Activated naive CD8-positive, alpha-beta T cell treated with anti-CD3 and anti-CD28 coated beads for 36 hours (primary cell): ENCODE data around the gene GRAMD2A. TPM values are rescaled to one million over a fixed set of nuclear protein-coding genes. Genes with fewer than 3 reads are reported as not detected.

Experiments used
- DNase-seq: peaks from one replicate; pipeline ENCODE4 v3.0.0; 2021
- H3K27ac Mint-ChIP-seq: one replicate; pipeline ENCODE4 v1.8.0; 2022; ENCODE audit warnings: mild to moderate bottlenecking, moderate library complexity, mixed read lengths
- H3K27me3 Mint-ChIP-seq: one replicate; pipeline ENCODE4 v1.8.0; 2022; ENCODE audit warnings: mild to moderate bottlenecking, mixed read lengths
- H3K36me3 Mint-ChIP-seq: one replicate; pipeline ENCODE4 v1.8.0; 2021; ENCODE audit warnings: mild to moderate bottlenecking, mixed read lengths
- H3K4me1 Mint-ChIP-seq: one replicate; pipeline ENCODE4 v1.8.0; 2021; ENCODE audit warnings: mixed read lengths
- H3K4me3 Mint-ChIP-seq: one replicate; pipeline ENCODE4 v1.8.0; 2022; ENCODE audit warnings: mild to moderate bottlenecking, moderate library complexity, mixed read lengths
- H3K9me3 Mint-ChIP-seq: one replicate; pipeline ENCODE4 v1.8.0; 2022; ENCODE audit warnings: mixed read lengths
- total RNA-seq, 2 experiments: library from RNA; stranded (reverse); gene quantifications; one replicate each; pipeline ENCODE4 v1.2.3, GENCODE V29; 2021

The GRAMD2A gene
- total RNA-seq, 2 experiments from 2014 or later = not detected

DNA sequence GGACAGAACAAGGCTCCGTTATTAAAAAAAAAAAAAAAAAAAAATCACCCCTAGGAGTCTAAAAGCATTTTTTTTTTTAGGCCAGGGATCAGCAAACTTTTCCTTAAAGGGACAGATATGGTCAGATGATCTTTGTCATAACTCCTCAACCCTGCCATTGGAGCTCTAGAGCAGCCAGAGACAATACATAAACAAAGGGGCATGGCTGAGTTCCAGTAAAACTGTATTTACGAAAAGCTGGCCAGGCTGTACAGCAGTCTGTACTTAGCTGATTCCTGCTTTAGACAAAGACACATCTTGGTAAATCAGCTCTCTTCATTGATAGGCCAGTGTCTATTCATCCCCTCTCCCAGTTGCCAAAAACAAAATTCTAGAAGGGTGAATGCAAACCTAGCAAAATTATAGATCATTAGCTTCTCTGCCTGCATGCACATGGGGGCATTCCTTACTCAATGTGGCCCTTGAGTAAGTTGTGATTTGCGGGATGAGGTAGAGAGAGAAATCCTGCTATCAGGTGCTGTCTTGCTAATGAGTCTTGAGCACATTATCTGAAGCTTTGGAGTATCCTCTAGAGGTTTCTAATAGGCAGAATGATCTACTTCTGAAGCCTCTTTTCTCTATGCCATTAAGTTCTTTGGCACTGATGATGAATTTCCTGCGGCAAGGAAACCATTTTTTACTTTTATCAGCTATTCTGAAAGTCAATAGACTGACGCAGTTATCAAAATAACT, 44.2 kb downstream of the GRAMD2A start:
- Mint-ChIP-seq H3K27me3 (peaks cover 7% of the 10 kb centered on the region), H3K27ac (no peak overlapping the region), H3K9me3 (no peaks in the 10 kb centered on the region), H3K36me3 (no peaks in the 10 kb centered on the region), H3K4me3 (no peak overlapping the region), H3K4me1 (peaks cover 1% of the 10 kb centered on the region)
- no peak for DNase-seq

DNA sequence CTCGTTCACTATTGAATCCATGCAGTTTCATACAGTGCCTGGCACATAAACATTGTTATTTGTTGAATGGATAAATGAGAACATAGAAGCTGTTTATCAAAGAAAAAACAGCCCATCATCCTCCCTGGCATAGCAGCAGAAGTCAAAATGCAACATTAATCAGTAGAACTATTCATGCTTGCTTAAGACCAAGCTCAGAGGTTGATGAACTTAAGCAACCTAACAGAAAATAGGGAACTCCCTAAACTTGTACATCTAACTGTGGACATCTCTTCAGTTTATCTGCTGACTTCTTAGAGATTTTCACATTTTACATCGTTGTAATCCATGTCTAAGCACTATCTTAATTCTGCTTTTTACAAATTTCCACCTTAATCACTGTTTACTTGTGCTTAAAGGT, 50.2 kb downstream of the GRAMD2A start:
- Mint-ChIP-seq H3K36me3 (no peaks in the 10 kb centered on the region), H3K27ac (no peak overlapping the region), H3K4me1 (no peaks in the 10 kb centered on the region), H3K27me3 (no peaks in the 10 kb centered on the region), H3K9me3 (no peaks in the 10 kb centered on the region), H3K4me3 (no peak overlapping the region)
- no peak for DNase-seq

DNA sequence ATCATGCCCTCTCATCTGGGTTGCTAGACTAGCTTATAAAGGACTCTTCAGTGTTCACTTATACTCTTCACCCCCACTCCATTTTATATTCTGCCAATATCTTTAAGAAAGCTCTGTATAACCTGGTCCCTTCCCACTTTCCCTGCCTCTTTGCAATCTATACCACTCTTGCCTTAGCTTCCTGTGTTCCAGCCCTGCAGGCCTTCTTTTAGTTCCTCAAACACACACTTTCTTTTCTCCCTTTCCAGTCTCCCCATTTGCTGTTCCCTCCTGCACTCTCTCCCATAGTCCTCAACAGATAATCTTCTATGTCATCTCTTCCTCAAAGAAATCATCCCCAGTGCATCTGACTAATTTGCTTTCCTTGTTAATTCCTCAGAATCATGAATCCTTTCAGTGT, 50.7 kb downstream of the GRAMD2A start:
- H3K36me3 Mint-ChIP-seq = no peaks in the 10 kb centered on the region
- no peak for DNase-seq
- H3K4me1 Mint-ChIP-seq = no peaks in the 10 kb centered on the region
- no peaks in the 10 kb centered on the region for H3K9me3 Mint-ChIP-seq
- no peaks in the 10 kb centered on the region for H3K27me3 Mint-ChIP-seq
- H3K4me3 Mint-ChIP-seq = no peak overlapping the region
- H3K27ac Mint-ChIP-seq = no peak overlapping the region

DNA sequence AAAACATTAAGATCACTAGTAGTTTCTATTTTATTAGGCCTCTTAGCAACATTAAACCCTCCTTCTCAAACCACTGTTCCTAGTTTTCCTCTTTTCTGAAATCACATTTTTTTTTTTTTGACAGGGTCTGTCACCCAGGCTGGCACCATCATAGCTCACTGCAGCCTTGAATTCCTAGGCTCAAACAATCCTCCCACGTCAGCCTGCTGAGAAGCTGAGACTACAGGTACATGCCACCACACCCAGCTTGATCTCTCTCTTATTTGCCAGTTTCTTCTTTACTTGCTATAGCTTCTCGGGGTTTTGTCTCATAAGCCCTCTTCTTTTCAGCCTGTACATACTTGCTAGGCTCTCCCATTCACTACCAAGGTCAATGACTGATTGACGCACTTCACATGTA, 51.4 kb downstream of the GRAMD2A start:
- DNase-seq = no peak
- H3K9me3 Mint-ChIP-seq = no peaks in the 10 kb centered on the region
- no peak overlapping the region for H3K4me3 Mint-ChIP-seq
- no peak overlapping the region for H3K27ac Mint-ChIP-seq
- H3K36me3 Mint-ChIP-seq = no peaks in the 10 kb centered on the region
- H3K27me3 Mint-ChIP-seq = no peaks in the 10 kb centered on the region
- peaks cover 6% of the 10 kb centered on the region for H3K4me1 Mint-ChIP-seq

DNA sequence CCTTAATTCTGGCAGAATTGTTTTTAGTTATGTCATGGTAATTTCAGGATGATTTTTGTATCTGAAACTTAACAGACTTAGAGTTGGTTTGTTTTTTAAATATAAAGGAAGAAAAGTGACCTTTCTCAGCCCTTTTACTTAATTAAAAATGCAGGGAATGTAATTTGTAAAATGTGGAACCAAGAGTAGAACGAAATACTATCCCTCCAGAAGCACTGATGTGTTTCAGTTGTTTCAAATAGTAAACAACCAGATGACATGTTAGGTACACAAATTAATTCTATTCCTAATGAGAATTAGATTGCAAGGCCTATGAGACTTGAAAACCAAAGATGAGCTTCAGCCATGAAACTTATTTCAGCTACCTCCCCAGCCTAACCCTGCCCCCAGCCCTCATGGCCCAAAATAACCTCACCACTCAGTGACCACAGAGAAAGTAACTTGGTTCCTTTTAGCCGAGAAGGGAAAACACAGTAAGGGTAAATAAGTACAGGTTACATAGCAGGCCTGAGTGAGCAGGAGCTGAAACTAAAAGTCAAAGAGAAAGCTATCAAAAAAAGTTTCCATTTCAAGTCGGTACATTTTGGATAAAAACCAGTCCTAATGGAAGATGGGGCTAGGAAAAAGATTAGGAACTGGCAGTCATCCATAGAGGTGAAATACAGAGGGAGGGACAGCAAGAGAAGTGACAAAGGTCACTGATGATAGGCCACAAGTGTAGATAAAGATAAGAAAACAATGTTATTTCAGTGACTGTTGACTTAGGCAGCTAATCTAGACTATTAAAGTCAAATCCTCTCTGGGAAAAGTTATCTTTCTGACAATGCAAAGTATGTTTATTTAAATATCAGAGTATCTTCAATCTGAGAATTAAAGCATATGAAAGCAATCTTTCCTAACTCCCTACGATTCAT, 56.2 kb downstream of the GRAMD2A start:
- no peak overlapping the region for H3K27ac Mint-ChIP-seq
- no peak for DNase-seq
- no peak overlapping the region for H3K4me3 Mint-ChIP-seq
- peaks cover 10% of the 10 kb centered on the region for H3K4me1 Mint-ChIP-seq
- no peaks in the 10 kb centered on the region for H3K9me3 Mint-ChIP-seq
- no peaks in the 10 kb centered on the region for H3K27me3 Mint-ChIP-seq
- H3K36me3 Mint-ChIP-seq = no peaks in the 10 kb centered on the region

DNA sequence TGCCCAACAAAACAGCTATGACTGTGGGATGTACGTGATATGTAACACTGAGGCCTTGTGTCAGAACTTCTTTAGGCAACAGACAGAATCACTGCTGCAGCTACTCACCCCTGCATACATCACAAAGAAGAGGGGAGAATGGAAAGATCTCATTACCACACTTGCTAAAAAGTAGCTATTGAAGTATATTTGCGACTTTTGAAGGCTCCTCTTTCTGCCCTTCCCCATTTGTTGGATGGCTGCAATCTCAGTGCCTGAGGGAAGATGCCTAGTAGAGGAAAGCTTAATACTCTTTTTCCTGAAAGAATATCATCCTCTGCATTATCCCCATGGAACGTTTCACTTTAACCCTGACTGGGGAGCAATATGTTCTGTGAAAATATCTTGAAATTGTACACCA, 57.5 kb downstream of the GRAMD2A start:
- no peak for DNase-seq
- H3K36me3 Mint-ChIP-seq = no peaks in the 10 kb centered on the region

DNA sequence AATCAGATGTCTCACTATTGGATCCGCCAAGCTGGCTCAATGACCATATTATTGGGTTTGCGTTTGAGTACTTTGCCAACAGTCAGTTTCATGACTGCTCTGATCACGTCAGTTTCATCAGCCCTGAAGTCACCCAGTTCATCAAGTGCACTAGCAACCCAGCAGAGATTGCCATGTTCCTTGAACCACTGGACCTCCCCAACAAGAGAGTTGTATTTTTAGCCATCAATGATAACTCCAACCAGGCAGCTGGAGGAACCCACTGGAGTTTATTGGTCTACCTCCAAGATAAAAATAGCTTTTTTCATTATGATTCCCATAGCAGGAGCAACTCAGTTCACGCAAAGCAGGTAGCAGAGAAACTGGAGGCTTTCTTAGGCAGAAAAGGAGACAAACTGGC, 57.9 kb downstream of the GRAMD2A start:
- no peaks in the 10 kb centered on the region for H3K36me3 Mint-ChIP-seq
- H3K4me3 Mint-ChIP-seq = no peak overlapping the region
- DNase-seq = no peak

More for the DNA sequence above, 57.5 kb downstream of the GRAMD2A start:
- Mint-ChIP-seq H3K27me3 (no peaks in the 10 kb centered on the region), H3K9me3 (no peaks in the 10 kb centered on the region), H3K4me3 (no peak overlapping the region), H3K4me1 (peaks cover 10% of the 10 kb centered on the region), H3K27ac (no peak overlapping the region)

DNA sequence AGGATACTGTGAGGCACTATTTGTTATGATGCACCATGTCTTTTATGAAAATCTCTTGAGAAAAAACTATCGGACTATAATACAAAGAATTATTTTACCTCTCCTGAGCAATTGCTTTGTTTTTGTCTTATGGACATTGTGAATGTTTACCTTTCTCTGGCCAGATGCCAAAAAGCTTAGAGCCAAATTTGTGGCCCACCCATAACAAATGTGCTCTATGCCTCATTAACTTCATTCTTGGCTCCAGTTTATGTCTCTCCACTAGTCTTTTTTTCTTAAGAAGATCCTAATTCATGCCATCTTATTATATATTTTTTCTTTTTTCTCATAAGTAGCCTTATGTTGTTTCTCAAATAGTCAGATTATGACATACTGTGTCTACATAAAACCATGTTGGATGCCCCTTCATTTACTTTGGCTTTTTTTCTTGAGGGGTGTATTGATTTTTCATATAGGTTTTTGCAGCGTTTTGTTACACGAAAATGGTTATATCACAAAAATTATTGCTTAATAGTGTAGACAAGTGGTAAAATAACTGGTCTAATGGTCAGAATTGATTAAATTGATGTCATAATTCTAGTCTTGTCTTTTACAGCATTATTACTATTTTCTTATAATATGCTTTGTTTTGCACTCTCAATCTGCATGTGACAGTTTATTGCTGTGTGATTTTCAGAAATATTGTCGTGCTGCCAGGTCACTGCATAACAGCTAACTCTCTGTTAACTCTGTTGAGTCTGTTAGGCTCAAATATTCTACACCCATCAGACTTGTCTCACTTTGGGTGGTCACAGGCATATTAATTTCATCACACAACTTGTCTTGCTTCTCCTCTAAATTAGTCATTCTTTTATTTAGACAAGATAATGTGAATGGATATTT, 61.2 kb downstream of the GRAMD2A start:
- H3K36me3 Mint-ChIP-seq = no peaks in the 10 kb centered on the region
- H3K9me3 Mint-ChIP-seq = no peaks in the 10 kb centered on the region
- DNase-seq = no peak
- H3K4me3 Mint-ChIP-seq = no peak overlapping the region
- no peak overlapping the region for H3K27ac Mint-ChIP-seq
- peaks cover 6% of the 10 kb centered on the region for H3K4me1 Mint-ChIP-seq
- H3K27me3 Mint-ChIP-seq = peaks cover 3% of the 10 kb centered on the region

More for the DNA sequence above, 57.9 kb downstream of the GRAMD2A start:
- H3K27ac Mint-ChIP-seq = no peak overlapping the region
- H3K9me3 Mint-ChIP-seq = no peaks in the 10 kb centered on the region
- H3K4me1 Mint-ChIP-seq = peaks cover 10% of the 10 kb centered on the region
- H3K27me3 Mint-ChIP-seq = no peaks in the 10 kb centered on the region

DNA sequence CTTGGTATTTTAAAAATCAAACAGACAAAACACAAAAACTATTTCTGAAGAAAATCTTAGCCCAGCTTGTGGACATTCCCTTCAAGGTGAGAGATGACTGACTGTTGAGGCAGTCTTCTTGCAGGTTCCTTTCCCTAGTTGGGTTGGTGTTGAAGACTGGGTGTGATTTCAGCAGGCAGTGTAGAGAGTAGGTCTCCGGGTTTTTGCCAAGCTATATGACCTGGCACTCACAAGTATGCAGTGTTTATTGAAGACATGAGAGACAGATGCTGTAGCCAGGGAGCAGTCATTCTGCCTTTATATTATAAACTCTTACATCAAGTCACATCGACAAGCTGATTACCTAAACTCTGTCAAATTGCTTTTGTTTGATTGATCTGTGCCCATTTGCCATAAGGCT, 61.9 kb downstream of the GRAMD2A start:
- Mint-ChIP-seq H3K4me1 (no peaks in the 10 kb centered on the region), H3K4me3 (no peak overlapping the region), H3K9me3 (no peaks in the 10 kb centered on the region), H3K36me3 (no peaks in the 10 kb centered on the region), H3K27ac (no peak overlapping the region), H3K27me3 (peaks cover 3% of the 10 kb centered on the region)
- DNase-seq = no peak

DNA sequence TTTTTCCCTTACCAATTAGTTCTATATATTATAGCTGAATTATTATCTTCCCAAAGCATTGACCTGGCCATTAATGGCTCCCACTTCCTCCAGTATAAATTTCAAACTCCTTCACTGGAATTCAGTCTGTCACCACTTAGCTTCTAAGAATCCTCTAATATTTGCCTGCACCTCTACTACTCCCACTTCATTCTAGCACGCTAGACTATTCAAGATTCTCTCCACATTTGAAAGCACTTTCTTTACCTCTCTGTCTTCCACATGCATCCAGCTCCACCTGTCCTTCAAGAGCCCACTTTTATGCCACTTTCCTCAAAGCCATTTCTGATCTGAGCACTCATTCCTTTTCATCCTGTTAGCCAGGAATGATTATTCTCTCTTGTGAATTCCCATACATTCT, 64.4 kb downstream of the GRAMD2A start:
- no peak overlapping the region for H3K4me3 Mint-ChIP-seq
- DNase-seq = no peak
- H3K27me3 Mint-ChIP-seq = peaks cover 3% of the 10 kb centered on the region
- no peak overlapping the region for H3K27ac Mint-ChIP-seq
- no peaks in the 10 kb centered on the region for H3K4me1 Mint-ChIP-seq
- no peaks in the 10 kb centered on the region for H3K9me3 Mint-ChIP-seq
- no peaks in the 10 kb centered on the region for H3K36me3 Mint-ChIP-seq

DNA sequence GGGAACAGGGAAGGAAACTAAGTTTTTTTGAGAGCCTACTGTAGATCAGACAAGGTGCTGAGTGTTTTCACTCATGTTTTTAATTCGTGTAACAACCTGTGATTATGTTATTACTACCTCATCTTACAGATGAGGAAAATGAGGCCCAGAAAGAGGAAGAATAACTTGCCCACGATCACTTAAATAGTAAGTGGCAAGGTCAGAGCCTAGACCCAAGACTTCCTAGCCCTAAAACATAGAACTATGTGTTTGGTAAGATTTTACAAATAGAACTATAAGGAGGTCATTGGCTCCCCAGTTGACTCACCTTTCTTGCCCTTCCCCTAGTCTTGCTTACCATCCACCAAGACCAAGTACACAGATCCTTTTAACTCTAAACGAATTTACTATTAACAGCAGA, 65.7 kb downstream of the GRAMD2A start:
- no peaks in the 10 kb centered on the region for H3K4me1 Mint-ChIP-seq
- H3K9me3 Mint-ChIP-seq = no peaks in the 10 kb centered on the region
- H3K36me3 Mint-ChIP-seq = no peaks in the 10 kb centered on the region
- no peak overlapping the region for H3K4me3 Mint-ChIP-seq
- H3K27ac Mint-ChIP-seq = no peak overlapping the region
- H3K27me3 Mint-ChIP-seq = peaks cover 3% of the 10 kb centered on the region
- DNase-seq = no peak

DNA sequence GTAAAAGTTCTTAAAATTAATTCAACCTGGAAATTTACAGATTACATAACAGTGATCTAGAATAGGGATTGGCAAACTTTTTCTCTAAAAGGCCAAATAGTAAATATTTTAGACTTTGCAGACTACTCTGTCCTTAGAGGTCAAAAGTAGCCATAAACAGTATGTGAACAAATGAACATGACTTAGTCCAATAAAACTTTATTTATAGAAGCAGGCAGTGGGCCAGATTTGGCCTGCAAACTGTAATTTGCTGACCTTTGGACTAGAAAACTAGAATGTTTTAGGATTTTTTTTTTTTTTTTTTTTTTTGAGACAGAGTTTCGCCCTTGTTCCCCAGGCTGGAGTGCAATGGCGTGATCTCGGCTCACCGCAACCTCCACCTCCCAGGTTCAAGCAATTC, 67.3 kb downstream of the GRAMD2A start:
- no peaks in the 10 kb centered on the region for H3K36me3 Mint-ChIP-seq
- H3K27ac Mint-ChIP-seq = no peak overlapping the region
- H3K27me3 Mint-ChIP-seq = peaks cover 3% of the 10 kb centered on the region
- H3K4me1 Mint-ChIP-seq = no peaks in the 10 kb centered on the region
- DNase-seq = no peak
- no peak overlapping the region for H3K4me3 Mint-ChIP-seq
- H3K9me3 Mint-ChIP-seq = no peaks in the 10 kb centered on the region

DNA sequence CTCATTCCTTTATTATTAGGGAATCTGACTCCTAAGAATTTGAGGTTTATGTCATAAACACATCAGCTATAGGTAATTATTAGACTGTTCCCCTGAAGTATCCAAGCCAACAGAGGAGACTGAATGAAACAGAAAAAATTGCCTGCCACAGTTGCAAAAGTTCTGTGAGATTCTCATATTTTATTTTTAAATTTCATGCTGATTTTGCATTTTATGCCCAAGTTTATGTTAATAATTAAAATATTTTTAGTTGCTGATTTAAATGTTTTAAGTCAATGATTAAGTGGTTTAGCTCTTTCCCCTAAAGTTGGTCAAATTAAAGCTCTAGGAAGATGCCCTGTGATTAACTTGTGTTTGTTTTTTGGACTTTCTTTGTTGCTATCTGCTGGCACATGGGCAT, 69.2 kb downstream of the GRAMD2A start:
- Mint-ChIP-seq H3K9me3 (no peaks in the 10 kb centered on the region), H3K36me3 (no peaks in the 10 kb centered on the region), H3K4me1 (no peaks in the 10 kb centered on the region), H3K27ac (no peak overlapping the region), H3K4me3 (no peak overlapping the region), H3K27me3 (peaks cover 3% of the 10 kb centered on the region)
- DNase-seq = no peak

DNA sequence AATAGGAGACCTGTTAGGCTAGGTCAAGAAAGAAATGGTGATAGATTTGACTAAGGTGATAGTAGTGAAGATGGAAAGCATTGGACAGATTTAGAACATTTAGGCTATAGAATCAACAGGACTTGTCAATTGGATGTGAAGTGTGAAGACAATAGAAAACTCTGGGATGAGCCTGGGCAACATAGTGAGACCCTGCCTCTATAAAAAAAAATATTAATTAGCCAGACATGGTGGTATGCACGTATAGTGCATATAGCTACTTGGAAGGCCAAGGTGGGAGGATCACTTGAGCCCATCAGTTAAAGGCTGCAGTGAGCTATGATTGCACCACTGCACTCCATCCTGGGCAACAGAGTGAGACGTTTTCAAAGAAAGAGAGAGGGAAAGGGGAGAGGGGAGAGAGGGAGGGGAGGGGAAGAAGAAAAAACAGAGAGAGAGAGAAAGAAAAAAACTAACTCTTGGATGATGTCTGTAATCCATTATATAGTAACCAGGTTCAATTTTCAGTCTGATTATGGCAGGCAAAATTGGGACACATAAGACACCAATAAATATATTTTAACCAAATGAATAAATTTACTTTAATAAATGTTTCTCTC, 69.8 kb downstream of the GRAMD2A start:
- no peak overlapping the region for H3K27ac Mint-ChIP-seq
- no peaks in the 10 kb centered on the region for H3K9me3 Mint-ChIP-seq
- H3K36me3 Mint-ChIP-seq = no peaks in the 10 kb centered on the region
- H3K27me3 Mint-ChIP-seq = peaks cover 3% of the 10 kb centered on the region
- H3K4me1 Mint-ChIP-seq = no peaks in the 10 kb centered on the region
- no peak for DNase-seq
- H3K4me3 Mint-ChIP-seq = no peak overlapping the region

DNA sequence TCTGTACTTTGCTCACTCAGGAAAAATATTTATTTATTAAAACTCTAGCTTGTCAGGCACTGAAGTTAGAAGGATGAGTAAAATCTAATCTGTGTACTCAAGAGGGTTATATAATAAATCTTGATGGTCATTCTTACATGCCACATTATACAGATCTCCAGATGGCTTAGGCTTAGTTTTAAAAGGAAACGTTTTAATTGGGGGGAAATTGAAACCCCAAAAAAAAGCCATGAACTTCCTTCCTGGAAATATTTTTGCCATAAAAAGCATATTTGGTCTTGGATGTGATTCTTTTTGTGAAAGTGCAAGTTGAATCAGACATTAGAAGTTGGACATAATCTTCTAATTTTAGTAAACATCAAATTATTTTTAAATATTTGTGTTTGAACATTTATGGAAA, 73.4 kb downstream of the GRAMD2A start:
- no peaks in the 10 kb centered on the region for H3K36me3 Mint-ChIP-seq
- no peaks in the 10 kb centered on the region for H3K9me3 Mint-ChIP-seq
- H3K4me1 Mint-ChIP-seq = peaks cover 2% of the 10 kb centered on the region
- no peaks in the 10 kb centered on the region for H3K27me3 Mint-ChIP-seq
- H3K27ac Mint-ChIP-seq = no peak overlapping the region
- no peak for DNase-seq
- no peak overlapping the region for H3K4me3 Mint-ChIP-seq
